WERI-Rb-1 (cell line): ENCODE data around the gene ODAD4.

Experiments
- DNase-seq: peaks from one replicate; pipeline ENCODE4 v3.0.0-alpha.2; 2020
- H3K27ac ChIP-seq: fragments of 250-450 bp; sonication (Bioruptor Pico); 2 replicates; pipeline ENCODE4 v1.5.1; 2020; ENCODE audit warnings: mild to moderate bottlenecking, moderate library complexity
- H3K27me3 ChIP-seq: fragments of 250-450 bp; sonication (Bioruptor Pico); 2 replicates; pipeline ENCODE4 v1.5.1; 2021; ENCODE audit warnings: mild to moderate bottlenecking, low read depth, moderate library complexity; ENCODE audit not compliant: insufficient read depth, severe bottlenecking
- H3K36me3 ChIP-seq: fragments of 250-450 bp; sonication (Bioruptor Pico); 2 replicates; pipeline ENCODE4 v1.5.1; 2020; ENCODE audit warnings: mild to moderate bottlenecking, moderate library complexity
- H3K4me3 ChIP-seq: 2 replicates; pipeline ENCODE4 v1.5.1; 2011; ENCODE audit warnings: low read depth, mild to moderate bottlenecking, control low read depth, low read length
- H3K9me3 ChIP-seq: fragments of 250-450 bp; sonication (Bioruptor Pico); 2 replicates; pipeline ENCODE4 v1.5.1; 2021; ENCODE audit warnings: mild to moderate bottlenecking, moderate library complexity; ENCODE audit not compliant: severe bottlenecking
- TF ChIP-seq, protein P1 (sequence below): IDR thresholded peaks from 2 replicates; pipeline ENCODE4 v1.5.1; 2011; ENCODE audit warnings: low read depth, mild to moderate bottlenecking, control low read depth, inconsistent platforms, low read length

The ODAD4 gene

GRCh38 chr17:41962768-41963434 lies 32.5 kb downstream of the ODAD4 start:
- no peak overlapping the region for H3K4me3 ChIP-seq
- H3K27me3 ChIP-seq = no peaks in the 10 kb centered on the region
- peak; percentile 88 for DNase-seq
- H3K27ac ChIP-seq = no peak overlapping the region
- no peaks in the 10 kb centered on the region for H3K9me3 ChIP-seq
- TF ChIP-seq, protein P1, sequence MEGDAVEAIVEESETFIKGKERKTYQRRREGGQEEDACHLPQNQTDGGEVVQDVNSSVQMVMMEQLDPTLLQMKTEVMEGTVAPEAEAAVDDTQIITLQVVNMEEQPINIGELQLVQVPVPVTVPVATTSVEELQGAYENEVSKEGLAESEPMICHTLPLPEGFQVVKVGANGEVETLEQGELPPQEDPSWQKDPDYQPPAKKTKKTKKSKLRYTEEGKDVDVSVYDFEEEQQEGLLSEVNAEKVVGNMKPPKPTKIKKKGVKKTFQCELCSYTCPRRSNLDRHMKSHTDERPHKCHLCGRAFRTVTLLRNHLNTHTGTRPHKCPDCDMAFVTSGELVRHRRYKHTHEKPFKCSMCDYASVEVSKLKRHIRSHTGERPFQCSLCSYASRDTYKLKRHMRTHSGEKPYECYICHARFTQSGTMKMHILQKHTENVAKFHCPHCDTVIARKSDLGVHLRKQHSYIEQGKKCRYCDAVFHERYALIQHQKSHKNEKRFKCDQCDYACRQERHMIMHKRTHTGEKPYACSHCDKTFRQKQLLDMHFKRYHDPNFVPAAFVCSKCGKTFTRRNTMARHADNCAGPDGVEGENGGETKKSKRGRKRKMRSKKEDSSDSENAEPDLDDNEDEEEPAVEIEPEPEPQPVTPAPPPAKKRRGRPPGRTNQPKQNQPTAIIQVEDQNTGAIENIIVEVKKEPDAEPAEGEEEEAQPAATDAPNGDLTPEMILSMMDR = peak; percentile 96
- H3K36me3 ChIP-seq = peaks cover 10% of the 10 kb centered on the region

GRCh38 chr17:41965694-41966462 lies 35.5 kb downstream of the ODAD4 start:
- DNase-seq = peak; percentile 97
- TF ChIP-seq, protein P1 = no peak
- H3K9me3 ChIP-seq = no peaks in the 10 kb centered on the region

GRCh38 chr17:41966463-41967140 lies 36.2 kb downstream of the ODAD4 start, which contains the start of gene CNP:
Gene CNP (plus strand): TSS chr17:41966795. CDS start chr17:41966885, 90 bp downstream.
- Histone ChIP-seq H3K4me3 (peak within 1 kb of the TSS; percentile 90), H3K27me3 (no peaks in the 10 kb centered on the region), H3K36me3 (peaks cover 45% of the 10 kb centered on the region), H3K9me3 (no peaks in the 10 kb centered on the region), H3K27ac (peak within 1 kb of the TSS; percentile 88)
- TF ChIP-seq, protein P1 = no peak
- DNase-seq = peak; percentile 95

More at GRCh38 chr17:41965694-41966462, 35.5 kb downstream of the ODAD4 start:
- peak overlapping the region; percentile 88 for H3K27ac ChIP-seq
- H3K4me3 ChIP-seq = peak overlapping the region; percentile 90
- no peaks in the 10 kb centered on the region for H3K27me3 ChIP-seq
- H3K36me3 ChIP-seq = peaks cover 38% of the 10 kb centered on the region

GRCh38 chr17:41967141-41967920 lies 36.9 kb downstream of the ODAD4 start:
- Histone ChIP-seq H3K27ac (peak overlapping the region; percentile 88), H3K4me3 (peak overlapping the region; percentile 90), H3K27me3 (no peaks in the 10 kb centered on the region), H3K9me3 (no peaks in the 10 kb centered on the region), H3K36me3 (peaks cover 53% of the 10 kb centered on the region)
- peak; percentile 39 for DNase-seq
- TF ChIP-seq, protein P1 = no peak

DNA sequence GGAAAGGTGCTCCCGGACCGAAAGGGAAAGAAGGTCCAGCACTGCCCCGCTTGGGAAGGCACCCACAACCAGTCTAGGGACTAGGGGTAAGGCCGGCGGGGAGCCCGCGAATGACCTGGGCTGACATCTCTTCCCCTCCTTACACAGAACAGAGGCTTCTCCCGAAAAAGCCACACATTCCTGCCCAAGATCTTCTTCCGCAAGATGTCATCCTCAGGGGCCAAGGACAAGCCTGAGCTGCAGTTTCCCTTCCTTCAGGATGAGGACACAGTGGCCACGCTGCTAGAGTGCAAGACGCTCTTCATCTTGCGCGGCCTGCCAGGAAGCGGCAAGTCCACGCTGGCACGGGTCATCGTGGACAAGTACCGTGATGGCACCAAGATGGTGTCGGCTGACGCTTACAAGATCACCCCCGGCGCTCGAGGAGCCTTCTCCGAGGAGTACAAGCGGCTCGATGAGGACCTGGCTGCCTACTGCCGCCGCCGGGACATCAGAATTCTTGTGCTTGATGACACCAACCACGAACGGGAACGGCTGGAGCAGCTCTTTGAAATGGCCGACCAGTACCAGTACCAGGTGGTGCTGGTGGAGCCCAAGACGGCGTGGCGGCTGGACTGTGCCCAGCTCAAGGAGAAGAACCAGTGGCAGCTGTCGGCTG lies 37.6 kb downstream of the ODAD4 start:
- H3K27me3 ChIP-seq = no peaks in the 10 kb centered on the region
- DNase-seq = no peak
- no peaks in the 10 kb centered on the region for H3K9me3 ChIP-seq
- TF ChIP-seq, protein P1 = no peak
- H3K4me3 ChIP-seq = no peak overlapping the region
- peaks cover 60% of the 10 kb centered on the region for H3K36me3 ChIP-seq
- no peak overlapping the region for H3K27ac ChIP-seq
